Stimulated activated naive CD8-positive, alpha-beta T cell treated with anti-CD3 and anti-CD28 coated beads, Interleukin-15, Interleukin-2, amounts not matched to agents 100 ng/mL and 50 ng/mL, for 24 hours (primary cell): ENCODE measurements around the gene ANXA9.

Source experiments
- H3K27ac Mint-ChIP-seq: one replicate; pipeline ENCODE4 v1.8.0; 2021; ENCODE audit warnings: mild to moderate bottlenecking, mixed read lengths
- H3K27me3 Mint-ChIP-seq: one replicate; pipeline ENCODE4 v1.8.0; 2021; ENCODE audit warnings: mixed read lengths
- H3K36me3 Mint-ChIP-seq: one replicate; pipeline ENCODE4 v1.8.0; 2021; ENCODE audit warnings: low read depth, mixed read lengths
- H3K4me1 Mint-ChIP-seq: one replicate; pipeline ENCODE4 v1.8.0; 2021; ENCODE audit warnings: low read depth, mixed read lengths
- H3K4me3 Mint-ChIP-seq: one replicate; pipeline ENCODE4 v1.8.0; 2021; ENCODE audit warnings: mild to moderate bottlenecking, mixed read lengths
- H3K9me3 Mint-ChIP-seq: one replicate; pipeline ENCODE4 v1.8.0; 2021; ENCODE audit warnings: mixed read lengths

The ANXA9 gene

GRCh38 chr1:150981805-150982712 lies at the start of gene ANXA9:
TSS of gene ANXA9 (plus strand) at chr1:150982292. CDS start at chr1:150983106, 814 bp downstream.
- Mint-ChIP-seq H3K9me3 (no peaks in the 10 kb centered on the region), H3K27ac (no peak within 1 kb of the TSS), H3K36me3 (no peaks in the 10 kb centered on the region), H3K4me3 (no peak within 1 kb of the TSS), H3K27me3 (no peaks in the 10 kb centered on the region), H3K4me1 (peaks cover 19% of the 10 kb centered on the region)

- H3K27ac Mint-ChIP-seq: peak overlapping the region; percentile 60
- no peaks in the 10 kb centered on the region for H3K9me3 Mint-ChIP-seq
- peaks cover 72% of the 10 kb centered on the region for H3K36me3 Mint-ChIP-seq
- no peak overlapping the region for H3K4me3 Mint-ChIP-seq
- no peaks in the 10 kb centered on the region for H3K4me1 Mint-ChIP-seq
- H3K27me3 Mint-ChIP-seq: no peaks in the 10 kb centered on the region
Observed at GRCh38 chr1:150944856-150945255, 37.2 kb upstream of the ANXA9 start.

GRCh38 chr1:150954708-150955107 lies 27.4 kb upstream of the ANXA9 start:
- Mint-ChIP-seq H3K4me1 (no peaks in the 10 kb centered on the region), H3K27ac (no peak overlapping the region), H3K36me3 (peaks cover 76% of the 10 kb centered on the region), H3K4me3 (no peak overlapping the region), H3K9me3 (no peaks in the 10 kb centered on the region), H3K27me3 (no peaks in the 10 kb centered on the region)

GRCh38 chr1:150955280-150955679 lies 26.8 kb upstream of the ANXA9 start:
- peaks cover 74% of the 10 kb centered on the region for H3K36me3 Mint-ChIP-seq
- no peaks in the 10 kb centered on the region for H3K27me3 Mint-ChIP-seq
- H3K4me1 Mint-ChIP-seq: no peaks in the 10 kb centered on the region
- peak overlapping the region; percentile 9 for H3K27ac Mint-ChIP-seq
- H3K9me3 Mint-ChIP-seq: no peaks in the 10 kb centered on the region
- no peak overlapping the region for H3K4me3 Mint-ChIP-seq

- H3K4me1 Mint-ChIP-seq: no peaks in the 10 kb centered on the region
- H3K27ac Mint-ChIP-seq: no peak overlapping the region
- H3K4me3 Mint-ChIP-seq: no peak overlapping the region
- no peaks in the 10 kb centered on the region for H3K27me3 Mint-ChIP-seq
- H3K36me3 Mint-ChIP-seq: peaks cover 70% of the 10 kb centered on the region
- H3K9me3 Mint-ChIP-seq: no peaks in the 10 kb centered on the region
Observed at GRCh38 chr1:150957666-150958065, 24.4 kb upstream of the ANXA9 start.

- H3K4me1 Mint-ChIP-seq: peaks cover 2% of the 10 kb centered on the region
- no peak overlapping the region for H3K27ac Mint-ChIP-seq
- no peaks in the 10 kb centered on the region for H3K9me3 Mint-ChIP-seq
- H3K36me3 Mint-ChIP-seq: peaks cover 74% of the 10 kb centered on the region
- H3K27me3 Mint-ChIP-seq: no peaks in the 10 kb centered on the region
- no peak overlapping the region for H3K4me3 Mint-ChIP-seq
Observed at GRCh38 chr1:150960646-150961045, 21.4 kb upstream of the ANXA9 start.

GRCh38 chr1:150961756-150962155 lies 20.3 kb upstream of the ANXA9 start:
- Mint-ChIP-seq H3K4me1 (peaks cover 3% of the 10 kb centered on the region), H3K9me3 (no peaks in the 10 kb centered on the region), H3K27me3 (no peaks in the 10 kb centered on the region), H3K36me3 (peaks cover 75% of the 10 kb centered on the region), H3K27ac (peak overlapping the region; percentile 15), H3K4me3 (no peak overlapping the region)

GRCh38 chr1:150963321-150964163 lies 18.6 kb upstream of the ANXA9 start:
- Mint-ChIP-seq H3K4me1 (peaks cover 3% of the 10 kb centered on the region), H3K27me3 (no peaks in the 10 kb centered on the region), H3K36me3 (peaks cover 83% of the 10 kb centered on the region), H3K27ac (peak overlapping the region; percentile 28), H3K9me3 (no peaks in the 10 kb centered on the region), H3K4me3 (no peak overlapping the region)

- Mint-ChIP-seq H3K27me3 (no peaks in the 10 kb centered on the region), H3K9me3 (no peaks in the 10 kb centered on the region), H3K4me3 (no peak overlapping the region), H3K27ac (peak overlapping the region; percentile 28), H3K4me1 (peaks cover 3% of the 10 kb centered on the region), H3K36me3 (peaks cover 82% of the 10 kb centered on the region)
Observed at GRCh38 chr1:150964164-150964489, 18.0 kb upstream of the ANXA9 start.

- H3K9me3 Mint-ChIP-seq: no peaks in the 10 kb centered on the region
- peak overlapping the region; percentile 42 for H3K27ac Mint-ChIP-seq
- H3K36me3 Mint-ChIP-seq: peaks cover 69% of the 10 kb centered on the region
- H3K4me1 Mint-ChIP-seq: peaks cover 9% of the 10 kb centered on the region
- H3K27me3 Mint-ChIP-seq: no peaks in the 10 kb centered on the region
- no peak overlapping the region for H3K4me3 Mint-ChIP-seq
Observed at GRCh38 chr1:150965605-150966004, 16.5 kb upstream of the ANXA9 start.

- peak overlapping the region; percentile 42 for H3K27ac Mint-ChIP-seq
- H3K9me3 Mint-ChIP-seq: no peaks in the 10 kb centered on the region
- H3K4me1 Mint-ChIP-seq: peaks cover 13% of the 10 kb centered on the region
- H3K36me3 Mint-ChIP-seq: peaks cover 69% of the 10 kb centered on the region
- H3K27me3 Mint-ChIP-seq: no peaks in the 10 kb centered on the region
- H3K4me3 Mint-ChIP-seq: no peak overlapping the region
Observed at GRCh38 chr1:150966011-150966410, 16.1 kb upstream of the ANXA9 start.

- H3K27ac Mint-ChIP-seq: no peak overlapping the region
- no peaks in the 10 kb centered on the region for H3K9me3 Mint-ChIP-seq
Observed at GRCh38 chr1:150967936-150968335, 14.2 kb upstream of the ANXA9 start.

GRCh38 chr1:150968491-150968890 lies 13.6 kb upstream of the ANXA9 start:
- peaks cover 66% of the 10 kb centered on the region for H3K36me3 Mint-ChIP-seq
- H3K4me1 Mint-ChIP-seq: peaks cover 37% of the 10 kb centered on the region
- H3K9me3 Mint-ChIP-seq: no peaks in the 10 kb centered on the region
- H3K4me3 Mint-ChIP-seq: no peak overlapping the region
- no peaks in the 10 kb centered on the region for H3K27me3 Mint-ChIP-seq
- no peak overlapping the region for H3K27ac Mint-ChIP-seq

More at GRCh38 chr1:150967936-150968335, 14.2 kb upstream of the ANXA9 start:
- no peaks in the 10 kb centered on the region for H3K27me3 Mint-ChIP-seq
- no peak overlapping the region for H3K4me3 Mint-ChIP-seq
- peaks cover 68% of the 10 kb centered on the region for H3K36me3 Mint-ChIP-seq
- H3K4me1 Mint-ChIP-seq: peaks cover 33% of the 10 kb centered on the region

- peaks cover 55% of the 10 kb centered on the region for H3K36me3 Mint-ChIP-seq
- H3K4me1 Mint-ChIP-seq: peaks cover 40% of the 10 kb centered on the region
- no peaks in the 10 kb centered on the region for H3K27me3 Mint-ChIP-seq
- no peak overlapping the region for H3K4me3 Mint-ChIP-seq
- no peaks in the 10 kb centered on the region for H3K9me3 Mint-ChIP-seq
- peak overlapping the region; percentile 89 for H3K27ac Mint-ChIP-seq
Observed at GRCh38 chr1:150969626-150970025, 12.5 kb upstream of the ANXA9 start.
